ENCODE results near the gene CARS2. TPM values are rescaled to one million over a fixed set of nuclear protein-coding genes. Genes with fewer than 3 reads are reported as not detected.
"Not testable (repeated sequence)": the region's sequence is repeated elsewhere in the genome, so short reads cannot be mapped to it uniquely, and the experiment has no call there.

Gene CARS2
- total RNA-seq, 1 experiment from 2014 or later = 177 TPM

DNA sequence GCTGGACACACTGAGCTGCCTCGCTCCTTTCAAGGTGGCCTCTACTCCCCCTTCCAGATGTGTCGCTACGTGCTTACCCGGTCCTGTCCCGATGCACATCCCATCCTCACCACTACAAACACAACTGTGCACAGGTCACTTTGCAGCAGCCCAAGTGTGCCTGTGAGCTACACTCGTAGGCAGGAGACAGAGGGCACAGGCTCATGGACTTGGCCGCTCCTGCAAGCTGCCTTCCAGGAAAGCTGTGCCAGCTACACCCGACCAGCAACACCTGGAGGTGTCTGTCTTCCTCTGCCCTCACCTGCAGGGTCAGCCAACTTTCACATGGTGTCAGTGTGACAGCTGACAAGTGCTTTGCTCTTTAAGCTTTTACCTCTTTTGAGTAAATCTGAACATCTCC, 15.4 kb downstream of the CARS2 start:
- no peak for DNase-seq
- H3K36me3 ChIP-seq = peaks cover 50% of the 10 kb centered on the region
- H3K27me3 ChIP-seq = no peaks in the 10 kb centered on the region
- no peaks in the 10 kb centered on the region for H3K9me3 ChIP-seq
- H3K4me3 ChIP-seq = no peak overlapping the region

GRCh38 chr13:110689711-110690110, 16.2 kb downstream of the CARS2 start:
- no peaks in the 10 kb centered on the region for H3K9me3 ChIP-seq
- no peak for DNase-seq
- peaks cover 57% of the 10 kb centered on the region for H3K36me3 ChIP-seq
- H3K4me3 ChIP-seq = no peak overlapping the region
- H3K27me3 ChIP-seq = no peaks in the 10 kb centered on the region

GRCh38 chr13:110689041-110689440, 16.9 kb downstream of the CARS2 start:
- peaks cover 57% of the 10 kb centered on the region for H3K36me3 ChIP-seq
- no peak overlapping the region for H3K4me3 ChIP-seq
- no peaks in the 10 kb centered on the region for H3K27me3 ChIP-seq
- DNase-seq = no peak
- H3K9me3 ChIP-seq = no peaks in the 10 kb centered on the region

- Histone ChIP-seq H3K36me3 (peaks cover 62% of the 10 kb centered on the region), H3K27me3 (no peaks in the 10 kb centered on the region), H3K9me3 (no peaks in the 10 kb centered on the region), H3K4me3 (no peak overlapping the region)
- no peak for DNase-seq
Observed at GRCh38 chr13:110687736-110688135, 18.2 kb downstream of the CARS2 start.

DNA sequence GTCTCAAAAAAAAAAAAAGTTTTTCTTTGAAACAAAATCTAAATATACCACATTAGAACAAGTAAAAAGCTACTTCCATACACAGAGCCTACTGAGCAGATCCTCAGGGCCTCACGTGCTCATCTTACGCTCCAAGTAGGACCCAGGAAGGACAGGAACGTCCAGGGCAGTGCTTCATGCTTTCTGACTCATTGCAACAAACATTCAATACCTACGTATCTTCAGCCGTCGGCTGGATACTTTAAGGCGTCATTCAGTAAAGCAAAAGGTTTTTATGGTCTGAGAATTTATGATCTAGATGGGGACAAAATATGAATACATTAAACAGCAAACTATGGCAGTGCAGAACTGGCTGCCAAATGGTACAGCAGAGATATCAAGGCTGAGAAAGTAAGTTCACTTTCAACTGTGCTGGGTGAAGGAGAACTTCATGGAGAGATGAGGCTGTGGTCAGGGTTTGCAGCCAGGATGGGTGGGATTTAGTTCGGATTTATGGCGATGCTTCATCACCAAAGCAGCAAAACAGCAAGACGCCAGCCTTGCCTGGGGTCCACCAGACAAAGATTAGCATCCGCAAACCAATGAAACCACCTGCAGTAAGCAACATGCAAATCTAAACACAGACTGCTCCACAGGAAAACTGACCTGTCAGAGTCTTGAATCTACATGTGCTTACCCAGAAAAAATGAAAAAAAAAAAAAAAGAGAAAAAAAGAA, 20.5 kb downstream of the CARS2 start:
- Histone ChIP-seq H3K9me3 (no peaks in the 10 kb centered on the region), H3K4me3 (no peak overlapping the region), H3K27me3 (no peaks in the 10 kb centered on the region), H3K36me3 (peaks cover 72% of the 10 kb centered on the region)
- DNase-seq = no peak

GRCh38 chr13:110684388-110685056, 21.4 kb downstream of the CARS2 start:
- H3K27me3 ChIP-seq = no peaks in the 10 kb centered on the region
- H3K9me3 ChIP-seq = no peaks in the 10 kb centered on the region
- DNase-seq = no peak
- no peak overlapping the region for H3K4me3 ChIP-seq
- H3K36me3 ChIP-seq = peaks cover 77% of the 10 kb centered on the region

- Histone ChIP-seq H3K27me3 (no peaks in the 10 kb centered on the region), H3K36me3 (peaks cover 76% of the 10 kb centered on the region), H3K4me3 (no peak overlapping the region), H3K9me3 (no peaks in the 10 kb centered on the region)
- no peak for DNase-seq
Observed at GRCh38 chr13:110683921-110684320, 22.0 kb downstream of the CARS2 start.

- H3K36me3 ChIP-seq = peaks cover 76% of the 10 kb centered on the region
- no peak overlapping the region for H3K4me3 ChIP-seq
- no peak for DNase-seq
- no peaks in the 10 kb centered on the region for H3K9me3 ChIP-seq
- H3K27me3 ChIP-seq = no peaks in the 10 kb centered on the region
Observed at GRCh38 chr13:110683203-110683883, 22.6 kb downstream of the CARS2 start.

GRCh38 chr13:110682746-110683145, 23.2 kb downstream of the CARS2 start:
- Histone ChIP-seq H3K9me3 (no peaks in the 10 kb centered on the region), H3K36me3 (peaks cover 77% of the 10 kb centered on the region), H3K4me3 (no peak overlapping the region), H3K27me3 (no peaks in the 10 kb centered on the region)
- DNase-seq = no peak

- Histone ChIP-seq H3K36me3 (peaks cover 73% of the 10 kb centered on the region), H3K9me3 (no peaks in the 10 kb centered on the region), H3K4me3 (no peak overlapping the region), H3K27me3 (no peaks in the 10 kb centered on the region)
- no peak for DNase-seq
Observed at GRCh38 chr13:110681868-110682550, 23.9 kb downstream of the CARS2 start.

- H3K27me3 ChIP-seq = no peaks in the 10 kb centered on the region
- H3K9me3 ChIP-seq = no peaks in the 10 kb centered on the region
- no peak overlapping the region for H3K4me3 ChIP-seq
- H3K36me3 ChIP-seq = peaks cover 79% of the 10 kb centered on the region
- DNase-seq = no peak
Observed at GRCh38 chr13:110680852-110681251, 25.1 kb downstream of the CARS2 start.

DNA sequence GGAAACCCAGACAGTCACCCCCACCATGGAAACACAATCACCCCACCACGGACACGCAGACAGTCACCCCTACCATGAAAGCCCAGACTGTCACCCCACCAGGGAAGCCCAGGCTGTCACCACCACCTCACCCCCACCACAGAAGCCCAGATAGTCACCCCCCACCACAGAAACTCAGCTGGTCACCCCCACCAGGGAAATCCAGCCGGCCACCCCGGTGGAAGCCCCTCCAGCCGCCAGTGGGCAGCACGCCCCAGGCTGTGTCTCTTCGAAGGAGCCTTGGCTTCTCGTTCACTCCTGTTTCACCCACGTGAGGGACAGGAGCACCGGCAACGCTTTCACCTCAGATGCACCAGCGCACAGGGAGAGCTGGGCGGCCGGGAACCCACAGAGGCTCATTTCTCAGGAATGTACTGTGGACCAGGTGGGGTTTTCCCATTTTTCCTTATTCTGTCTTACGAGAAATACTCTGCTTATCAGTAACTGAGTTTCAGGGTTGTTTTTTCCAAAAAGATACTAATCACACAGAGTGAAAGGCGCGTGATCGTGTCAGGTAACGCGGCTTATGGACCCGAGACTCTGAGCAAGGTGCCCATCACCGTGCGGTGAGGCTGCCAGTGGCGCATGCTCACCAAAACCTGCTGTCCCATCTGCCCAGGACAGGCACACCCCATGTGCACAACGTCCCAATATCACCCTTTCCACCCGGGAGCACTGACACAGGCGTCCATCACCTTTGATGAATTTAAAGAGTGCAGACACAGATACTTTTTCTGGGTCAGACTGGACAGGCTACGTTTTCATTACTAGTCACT, 28.0 kb downstream of the CARS2 start:
- Histone ChIP-seq H3K36me3 (peaks cover 65% of the 10 kb centered on the region), H3K9me3 (no peaks in the 10 kb centered on the region), H3K4me3 (no peak overlapping the region), H3K27me3 (no peaks in the 10 kb centered on the region)
- no peak for DNase-seq

GRCh38 chr13:110676595-110677587, 29.0 kb downstream of the CARS2 start:
- no peak for DNase-seq
- no peak overlapping the region for H3K4me3 ChIP-seq
- H3K9me3 ChIP-seq = no peaks in the 10 kb centered on the region
- no peaks in the 10 kb centered on the region for H3K27me3 ChIP-seq
- H3K36me3 ChIP-seq = peaks cover 62% of the 10 kb centered on the region

GRCh38 chr13:110669814-110670213, 36.1 kb downstream of the CARS2 start:
- H3K27me3 ChIP-seq, H3K9me3 ChIP-seq, H3K4me3 ChIP-seq, DNase-seq: not testable (repeated sequence)
- peaks cover 68% of the 10 kb centered on the region for H3K36me3 ChIP-seq

- Histone ChIP-seq H3K9me3 (no peaks in the 10 kb centered on the region), H3K36me3 (peaks cover 69% of the 10 kb centered on the region), H3K27me3 (no peaks in the 10 kb centered on the region), H3K4me3 (no peak overlapping the region)
- DNase-seq = no peak
Observed at GRCh38 chr13:110669036-110669435, 36.9 kb downstream of the CARS2 start.
